Activated T-cell treated with anti-CD3 and anti-CD28 coated beads, Interleukin-2, amount 50 U/mL, for 72 hours (primary cell): ENCODE measurements around the gene ARFGEF2. TPM values are rescaled to one million over a fixed set of nuclear protein-coding genes. Genes with fewer than 3 reads are reported as not detected.
A peak's percentile ranks its signal among the peaks of the same experiment; 100 is the strongest.
"Not testable (repeated sequence)": the region's sequence is repeated elsewhere in the genome, so short reads cannot be mapped to it uniquely, and the experiment has no call there.

Experiments used
- ATAC-seq, 2 donors: fragments of 150-1000 bp; cut with Tn5 transposase; replicated peaks in 1 of 2; 2 replicates each; pipeline ENCODE4 v1.10.0; 2021; ENCODE audit warnings: moderate library complexity in 2 of 2, mild to moderate bottlenecking in 1 of 2
- DNase-seq, 2 donors: peaks; one replicate each; pipeline ENCODE4 v3.0.0; 2021 to 2022; ENCODE audit warnings: mixed read lengths in 1 of 2
- H3K27ac Mint-ChIP-seq: one replicate; pipeline ENCODE4 v1.8.0; 2022; ENCODE audit warnings: mild to moderate bottlenecking, moderate library complexity, mixed read lengths
- H3K27me3 Mint-ChIP-seq: one replicate; pipeline ENCODE4 v1.8.0; 2022; ENCODE audit warnings: low read depth, mixed read lengths
- H3K36me3 Mint-ChIP-seq, 2 donors: one replicate each; pipeline ENCODE4 v1.8.0; 2022; ENCODE audit warnings: mixed read lengths in 2 of 2, mild to moderate bottlenecking in 1 of 2; ENCODE audit not compliant: insufficient read depth in 2 of 2
- H3K4me1 Mint-ChIP-seq: one replicate; pipeline ENCODE4 v1.8.0; 2022; ENCODE audit warnings: low read depth, mixed read lengths
- H3K4me3 Mint-ChIP-seq, 2 donors: one replicate each; pipeline ENCODE4 v1.8.0; 2022; ENCODE audit warnings: mild to moderate bottlenecking in 2 of 2, mixed read lengths in 2 of 2, moderate library complexity in 2 of 2
- H3K9me3 Mint-ChIP-seq, 2 donors: one replicate each; pipeline ENCODE4 v1.8.0; 2022; ENCODE audit warnings: mixed read lengths in 2 of 2
- total RNA-seq, 2 donors: library from RNA; stranded (reverse); gene quantifications; one replicate each; pipeline ENCODE4 v1.2.3, GENCODE V29; 2022

ARFGEF2 gene
- total RNA-seq, result 10 to 100 TPM; 23.3 to 23.6 TPM

- DNase-seq, result peak; percentile 97 to 98
- H3K27ac Mint-ChIP-seq, result peak within 1 kb of the TSS; percentile 99
- peaks cover 3 to 6% of the 10 kb centered on the region in 2 donors for H3K36me3 Mint-ChIP-seq
- H3K4me1 Mint-ChIP-seq, result peaks cover 50% of the 10 kb centered on the region
- peak within 1 kb of the TSS; percentile 96 to 98 for H3K4me3 Mint-ChIP-seq
- H3K27me3 Mint-ChIP-seq, result no peaks in the 10 kb centered on the region
- H3K9me3 Mint-ChIP-seq, result no peaks in the 10 kb centered on the region
- peak; percentile 94 to 95 for ATAC-seq
Observed at GRCh38 chr20:48921168-48921882, at the start of gene ARFGEF2. Gene ARFGEF2 (plus strand): TSS chr20:48921711. CDS start chr20:48921890, 179 bp downstream.

- Mint-ChIP-seq H3K4me3 (no peak overlapping the region), H3K36me3 (peaks cover 0 to 1% of the 10 kb centered on the region in 2 donors), H3K27ac (no peak overlapping the region), H3K9me3 (no peaks in the 10 kb centered on the region), H3K27me3 (no peaks in the 10 kb centered on the region), H3K4me1 (peaks cover 21% of the 10 kb centered on the region)
- ATAC-seq (no peak), DNase-seq (no peak)
Observed at GRCh38 chr20:48875233-48875913, 46.1 kb upstream of the ARFGEF2 start.

- Mint-ChIP-seq H3K36me3 (peaks cover 0 to 1% of the 10 kb centered on the region in 2 donors), H3K4me3 (no peak overlapping the region), H3K4me1 (peaks cover 21% of the 10 kb centered on the region), H3K27me3 (no peaks in the 10 kb centered on the region), H3K9me3 (no peaks in the 10 kb centered on the region), H3K27ac (no peak overlapping the region)
- no peak for ATAC-seq
- no peak for DNase-seq
Observed at GRCh38 chr20:48875914-48876240, 45.6 kb upstream of the ARFGEF2 start.

GRCh38 chr20:48877304-48877703 lies 44.2 kb upstream of the ARFGEF2 start:
- no peak overlapping the region for H3K27ac Mint-ChIP-seq
- DNase-seq (no peak), ATAC-seq (no peak)
- no peaks in the 10 kb centered on the region for H3K9me3 Mint-ChIP-seq
- no peaks in the 10 kb centered on the region for H3K36me3 Mint-ChIP-seq
- no peak overlapping the region for H3K4me3 Mint-ChIP-seq
- peaks cover 17% of the 10 kb centered on the region for H3K4me1 Mint-ChIP-seq
- no peaks in the 10 kb centered on the region for H3K27me3 Mint-ChIP-seq

- peaks cover 9% of the 10 kb centered on the region for H3K4me1 Mint-ChIP-seq
- DNase-seq, result no peak
- no peaks in the 10 kb centered on the region for H3K9me3 Mint-ChIP-seq
- ATAC-seq, result no peak
- H3K27ac Mint-ChIP-seq, result no peak overlapping the region
- H3K4me3 Mint-ChIP-seq, result no peak overlapping the region
- no peaks in the 10 kb centered on the region for H3K27me3 Mint-ChIP-seq
- no peaks in the 10 kb centered on the region for H3K36me3 Mint-ChIP-seq
Observed at GRCh38 chr20:48878534-48879248, 42.8 kb upstream of the ARFGEF2 start.

- H3K36me3 Mint-ChIP-seq, result no peaks in the 10 kb centered on the region
- no peak for ATAC-seq
- no peaks in the 10 kb centered on the region for H3K9me3 Mint-ChIP-seq
- H3K4me1 Mint-ChIP-seq, result peaks cover 9% of the 10 kb centered on the region
- no peak overlapping the region for H3K4me3 Mint-ChIP-seq
- no peaks in the 10 kb centered on the region for H3K27me3 Mint-ChIP-seq
- DNase-seq, result no peak
- H3K27ac Mint-ChIP-seq, result no peak overlapping the region
Observed at GRCh38 chr20:48879612-48880245, 41.8 kb upstream of the ARFGEF2 start.

- H3K9me3 Mint-ChIP-seq, result no peaks in the 10 kb centered on the region
- H3K4me1 Mint-ChIP-seq, result peaks cover 4% of the 10 kb centered on the region
- H3K36me3 Mint-ChIP-seq, result no peaks in the 10 kb centered on the region
- DNase-seq, result no peak
- no peak overlapping the region for H3K27ac Mint-ChIP-seq
- no peak overlapping the region for H3K4me3 Mint-ChIP-seq
- H3K27me3 Mint-ChIP-seq, result no peaks in the 10 kb centered on the region
- no peak for ATAC-seq
Observed at GRCh38 chr20:48880331-48880730, 41.2 kb upstream of the ARFGEF2 start.

GRCh38 chr20:48880981-48881657 lies 40.4 kb upstream of the ARFGEF2 start:
- H3K4me3 Mint-ChIP-seq, result no peak overlapping the region
- H3K9me3 Mint-ChIP-seq, result no peaks in the 10 kb centered on the region
- no peak for ATAC-seq
- H3K4me1 Mint-ChIP-seq, result no peaks in the 10 kb centered on the region
- no peak overlapping the region for H3K27ac Mint-ChIP-seq
- no peaks in the 10 kb centered on the region for H3K27me3 Mint-ChIP-seq
- H3K36me3 Mint-ChIP-seq, result no peaks in the 10 kb centered on the region
- no peak for DNase-seq

- DNase-seq (no peak), ATAC-seq (no peak)
- Mint-ChIP-seq H3K36me3 (no peaks in the 10 kb centered on the region), H3K27me3 (no peaks in the 10 kb centered on the region), H3K27ac (no peak overlapping the region), H3K4me1 (no peaks in the 10 kb centered on the region), H3K4me3 (no peak overlapping the region), H3K9me3 (no peaks in the 10 kb centered on the region)
Observed at GRCh38 chr20:48885237-48885636, 36.3 kb upstream of the ARFGEF2 start.

- no peak for ATAC-seq
- no peak overlapping the region for H3K27ac Mint-ChIP-seq
- no peaks in the 10 kb centered on the region for H3K36me3 Mint-ChIP-seq
- H3K27me3 Mint-ChIP-seq, result peaks cover 6% of the 10 kb centered on the region
- DNase-seq, result no peak
- no peak overlapping the region for H3K4me3 Mint-ChIP-seq
- no peaks in the 10 kb centered on the region for H3K9me3 Mint-ChIP-seq
- no peaks in the 10 kb centered on the region for H3K4me1 Mint-ChIP-seq
Observed at GRCh38 chr20:48886194-48886593, 35.3 kb upstream of the ARFGEF2 start.

GRCh38 chr20:48886811-48887210 lies 34.7 kb upstream of the ARFGEF2 start:
- DNase-seq (no peak), ATAC-seq (no peak)
- H3K9me3 Mint-ChIP-seq, result no peaks in the 10 kb centered on the region
- no peaks in the 10 kb centered on the region for H3K36me3 Mint-ChIP-seq
- H3K4me1 Mint-ChIP-seq, result no peaks in the 10 kb centered on the region
- H3K27ac Mint-ChIP-seq, result no peak overlapping the region
- H3K27me3 Mint-ChIP-seq, result peaks cover 7% of the 10 kb centered on the region
- H3K4me3 Mint-ChIP-seq, result no peak overlapping the region

- not testable (repeated sequence) for H3K4me1 Mint-ChIP-seq, H3K4me3 Mint-ChIP-seq, H3K9me3 Mint-ChIP-seq, H3K27me3 Mint-ChIP-seq, H3K27ac Mint-ChIP-seq, H3K36me3 Mint-ChIP-seq, DNase-seq, ATAC-seq
Observed at GRCh38 chr20:48888517-48888916, 33.0 kb upstream of the ARFGEF2 start.
